Uterus (tissue), 4 donors: ENCODE data around the gene HS6ST3. TPM values are rescaled to one million over a fixed set of nuclear protein-coding genes. Genes with fewer than 3 reads are reported as not detected.

Source experiments
- DNase-seq, 2 donors: peaks; one replicate each; pipeline ENCODE4 v3.0.0-alpha.2; 2019 to 2020
- H3K27ac ChIP-seq, 2 donors: fragments of 200-600 bp; sonication (generic); 1 replicate in 1 of 2; 2 replicates in 1 of 2; pipeline ENCODE4 v1.5.1; 2016 to 2018
- H3K27me3 ChIP-seq, 2 donors: fragments of 200-600 bp; sonication (generic); one replicate each; pipeline ENCODE4 v1.5.1; 2018 to 2019; ENCODE audit warnings: control low read depth in 1 of 2
- H3K36me3 ChIP-seq, 2 donors: fragments of 200-600 bp; sonication (generic); one replicate each; pipeline ENCODE4 v1.5.1; 2019; ENCODE audit warnings: control low read depth in 1 of 2
- H3K4me1 ChIP-seq, 2 donors: fragments of 200-600 bp; sonication (generic); one replicate each; pipeline ENCODE4 v1.5.1; 2018 to 2019; ENCODE audit warnings: control low read depth in 1 of 2
- H3K4me3 ChIP-seq, 2 donors: fragments of 200-600 bp; sonication (generic); 1 replicate in 1 of 2; 2 replicates in 1 of 2; pipeline ENCODE4 v1.5.1; 2018 to 2019; ENCODE audit warnings: mild to moderate bottlenecking in 1 of 2
- H3K9me3 ChIP-seq, 2 donors: fragments of 200-600 bp; sonication (generic); one replicate each; pipeline ENCODE4 v1.5.1; 2019; ENCODE audit warnings: control low read depth in 1 of 2
- CTCF ChIP-seq, 4 experiments: fragments of 200-600 bp in 2 of 4; fragments of 450-650 bp in 2 of 4; sonication (generic) in 2 of 4; IDR thresholded peaks; one replicate each; pipeline ENCODE4 v1.5.1; 2016 to 2019; ENCODE audit warnings: antibody characterized with exemption in 4 of 4, mild to moderate bottlenecking in 2 of 4, moderate library complexity in 1 of 4
- POLR2A ChIP-seq, 2 donors: fragments of 450-650 bp; IDR thresholded peaks; one replicate each; pipeline ENCODE4 v1.6.1; 2016; ENCODE audit warnings: antibody characterized with exemption in 2 of 2, mild to moderate bottlenecking in 1 of 2, moderate library complexity in 1 of 2
- intact Hi-C: fragments of 100-400 bp; cut with DNase I; formaldehyde crosslinking; loops from one replicate; pipeline ENCODE4 v1.15.1; 2023; ENCODE audit warnings: low total_unique reads
- total RNA-seq, 4 donors: library from RNA; depleted of rRNA in 3 of 4; stranded (reverse); fragments of >200 nt in 3 of 4; gene quantifications; one replicate each; pipeline versions ENCODE4 v1.1.0 to v1.2.4, GENCODE V29; 2014 to 2023
- donor health status: DM: yes; HTN: yes; CAD: no.

The HS6ST3 gene
- total RNA-seq, 4 donors from 2014 or later: 1.3 to 8.7 (median 5.3) TPM

GRCh38 chr13:96238861-96239260 lies 149.0 kb downstream of the HS6ST3 start:
- DNase-seq: no peak
- H3K27ac ChIP-seq: no peak overlapping the region
- intact Hi-C loops: no loop called here

GRCh38 chr13:96243376-96243775 lies 153.5 kb downstream of the HS6ST3 start:
- H3K36me3 ChIP-seq: no peaks in the 10 kb centered on the region
- H3K4me1 ChIP-seq: no peaks in the 10 kb centered on the region
- no peak for DNase-seq
- intact Hi-C loops: no loop called here
- H3K27me3 ChIP-seq: no peaks in the 10 kb centered on the region
- no peak overlapping the region for H3K4me3 ChIP-seq
- H3K9me3 ChIP-seq: no peaks in the 10 kb centered on the region
- TF ChIP-seq POLR2A (IDR thresholded peaks at IDR 0.05) (no peak), CTCF (IDR thresholded peaks at IDR 0.05) (no peak)
- no peak overlapping the region for H3K27ac ChIP-seq

More at GRCh38 chr13:96238861-96239260, 149.0 kb downstream of the HS6ST3 start:
- no peaks in the 10 kb centered on the region for H3K36me3 ChIP-seq
- no peak overlapping the region for H3K4me3 ChIP-seq
- H3K4me1 ChIP-seq: no peaks in the 10 kb centered on the region
- TF ChIP-seq CTCF (IDR thresholded peaks at IDR 0.05) (no peak), POLR2A (IDR thresholded peaks at IDR 0.05) (no peak)
- H3K27me3 ChIP-seq: no peaks in the 10 kb centered on the region
- H3K9me3 ChIP-seq: no peaks in the 10 kb centered on the region

DNA sequence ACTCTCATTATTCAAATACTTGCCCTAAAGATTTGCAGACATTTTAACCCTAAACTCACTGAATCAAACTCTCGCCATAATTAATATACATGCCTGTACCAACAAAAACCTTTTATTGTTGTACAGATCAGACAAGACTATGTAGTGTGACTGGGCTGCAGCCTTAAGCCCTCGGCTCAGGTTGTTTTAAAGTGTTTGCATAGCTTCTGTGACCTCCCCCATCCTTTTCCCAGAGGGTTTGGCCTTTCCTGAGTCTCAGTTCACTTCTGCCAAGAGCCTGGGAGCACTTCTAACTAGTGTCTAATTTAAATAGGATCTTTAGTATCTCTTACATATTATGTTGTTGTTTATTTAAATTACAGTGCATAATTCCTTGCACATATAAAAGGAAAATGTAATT lies 158.2 kb downstream of the HS6ST3 start:
- TF ChIP-seq CTCF (IDR thresholded peaks at IDR 0.05) (no peak), POLR2A (IDR thresholded peaks at IDR 0.05) (no peak)
- Histone ChIP-seq H3K9me3 (no peaks in the 10 kb centered on the region), H3K27ac (no peak overlapping the region), H3K36me3 (no peaks in the 10 kb centered on the region), H3K4me1 (no peaks in the 10 kb centered on the region), H3K27me3 (no peaks in the 10 kb centered on the region), H3K4me3 (no peak overlapping the region)
- DNase-seq: no peak
- intact Hi-C loops: no loop called here

- H3K4me3 ChIP-seq: no peak overlapping the region
- TF ChIP-seq POLR2A (IDR thresholded peaks at IDR 0.05) (no peak), CTCF (IDR thresholded peaks at IDR 0.05) (no peak)
- H3K27ac ChIP-seq: no peak overlapping the region
- no peaks in the 10 kb centered on the region for H3K27me3 ChIP-seq
- intact Hi-C loops: no loop called here
- no peaks in the 10 kb centered on the region for H3K36me3 ChIP-seq
- no peaks in the 10 kb centered on the region for H3K9me3 ChIP-seq
- H3K4me1 ChIP-seq: no peaks in the 10 kb centered on the region
- DNase-seq: no peak
Measured at GRCh38 chr13:96248996-96249395, 159.1 kb downstream of the HS6ST3 start.

- intact Hi-C loops: no loop called here
- H3K27ac ChIP-seq: no peak overlapping the region
- no peak overlapping the region for H3K4me3 ChIP-seq
- no peak for DNase-seq
- H3K9me3 ChIP-seq: no peaks in the 10 kb centered on the region
- no peaks in the 10 kb centered on the region for H3K27me3 ChIP-seq
- no peaks in the 10 kb centered on the region for H3K36me3 ChIP-seq
- no peaks in the 10 kb centered on the region for H3K4me1 ChIP-seq
- TF ChIP-seq POLR2A (IDR thresholded peaks at IDR 0.05) (no peak), CTCF (IDR thresholded peaks at IDR 0.05) (no peak)
Measured at GRCh38 chr13:96252903-96253302, 163.0 kb downstream of the HS6ST3 start.
